CD4-positive, alpha-beta memory T cell (primary cell): Measurements from ENCODE around the gene DNTTIP2. TPM values are rescaled to one million over a fixed set of nuclear protein-coding genes. Genes with fewer than 3 reads are reported as not detected.

Experiments used
- CTCF ChIA-PET: fragments of 350-600 bp; sonication (Branson Sonifier 250); formaldehyde crosslinking; loops from one replicate; lab custom pipeline; 2021; ENCODE audit warnings: inconsistent platforms; ENCODE audit not compliant: partially characterized antibody; lab: Charles Lee
- POLR2A ChIA-PET: fragments of 350-600 bp; sonication (Branson Sonifier 250); formaldehyde crosslinking; loops from one replicate; lab custom pipeline; 2021; ENCODE audit not compliant: partially characterized antibody; lab: Charles Lee
- DNase-seq, 5 donors: peaks; one replicate each; pipeline versions ENCODE4 v3.0.0 to v3.0.0-alpha.2; 2020 to 2022; ENCODE audit warnings: mixed read lengths in 1 of 5
- H3K27ac ChIP-seq: one replicate; pipeline ENCODE4 v1.7.0; 2013; ENCODE audit warnings: low read depth, low read length
- H3K27me3 ChIP-seq: 2 replicates; pipeline ENCODE4 v1.7.0; 2013; ENCODE audit warnings: mild to moderate bottlenecking, low read length, moderate library complexity; ENCODE audit not compliant: insufficient read depth
- H3K36me3 ChIP-seq: 2 replicates; pipeline ENCODE4 v1.7.0; 2013; ENCODE audit warnings: mild to moderate bottlenecking, low read length, moderate library complexity; ENCODE audit not compliant: insufficient read depth
- H3K4me1 ChIP-seq: 2 replicates; pipeline ENCODE4 v1.7.0; 2013; ENCODE audit warnings: mild to moderate bottlenecking, low read length, moderate library complexity; ENCODE audit not compliant: insufficient read depth
- H3K4me3 ChIP-seq, 2 donors: one replicate each; pipeline ENCODE4 v1.7.0; 2013; ENCODE audit warnings: low read length in 2 of 2, mild to moderate bottlenecking in 1 of 2
- H3K9me3 ChIP-seq, 2 donors: one replicate each; pipeline ENCODE4 v1.7.0; 2013; ENCODE audit warnings: low read length in 2 of 2, control low read depth in 1 of 2; ENCODE audit not compliant: control insufficient read depth in 1 of 2
- H3K27ac Mint-ChIP-seq, 7 donors: one replicate each; pipeline ENCODE4 v1.8.0; 2020 to 2021; ENCODE audit warnings: mixed read lengths in 7 of 7, mild to moderate bottlenecking in 6 of 7, inconsistent platforms in 3 of 7, moderate library complexity in 3 of 7
- H3K27me3 Mint-ChIP-seq, 2 donors: one replicate each; pipeline ENCODE4 v1.8.0; 2020 to 2021; ENCODE audit warnings: mixed read lengths in 2 of 2
- H3K36me3 Mint-ChIP-seq, 2 donors: one replicate each; pipeline ENCODE4 v1.8.0; 2020 to 2021; ENCODE audit warnings: mixed read lengths in 2 of 2, inconsistent platforms in 1 of 2, mild to moderate bottlenecking in 1 of 2
- H3K4me1 Mint-ChIP-seq, 4 donors: one replicate each; pipeline ENCODE4 v1.8.0; 2020 to 2021; ENCODE audit warnings: mixed read lengths in 4 of 4, mild to moderate bottlenecking in 1 of 4
- H3K4me3 Mint-ChIP-seq, 8 donors: one replicate each; pipeline ENCODE4 v1.8.0; 2020 to 2021; ENCODE audit warnings: mixed read lengths in 8 of 8, mild to moderate bottlenecking in 7 of 8, moderate library complexity in 6 of 8, inconsistent platforms in 3 of 8
- H3K9me3 Mint-ChIP-seq, 8 donors: one replicate each; pipeline ENCODE4 v1.8.0; 2020 to 2021; ENCODE audit warnings: mixed read lengths in 8 of 8, mild to moderate bottlenecking in 5 of 8, inconsistent platforms in 3 of 8, moderate library complexity in 1 of 8
- intact Hi-C: fragments of 100-400 bp; cut with micrococcal nuclease; formaldehyde crosslinking; loops from one replicate; pipeline ENCODE4 v1.15.1; 2023
- microRNA-seq: library from miRNA; unstranded; fragments of <30 nt; microRNA quantifications from one replicate; pipeline ENCODE4 v1.2.0, GENCODE V29; 2021; ENCODE audit warnings: borderline replicate concordance, borderline number of aligned reads, borderline microRNAs expressed, mixed read lengths
- polyA plus RNA-seq, 2 donors: library from polyadenylated mRNA; unstranded; fragments of 300-500 nt; fragmentation: Illumina TruSeq; gene quantifications; one replicate each; pipeline ENCODE4 v1.2.3, GENCODE V29; 2021
- total RNA-seq, 2 experiments: library from RNA; stranded (reverse); gene quantifications; one replicate each; pipeline ENCODE4 v1.2.3, GENCODE V29; 2021

DNTTIP2 gene
- total and polyA plus RNA-seq, 4 experiments from 2014 or later = 52.5 to 86.5 (median 73.4) TPM

- H3K4me3 Mint-ChIP-seq = peak overlapping the region in 3 of 8 donors; percentile 12 to 49 (median 32)
- Histone ChIP-seq H3K36me3 (no peaks in the 10 kb centered on the region), H3K4me3 (no peak overlapping the region), H3K4me1 (peaks cover 20% of the 10 kb centered on the region), H3K27me3 (no peaks in the 10 kb centered on the region), H3K27ac (no peak overlapping the region), H3K9me3 (no peaks in the 10 kb centered on the region)
- H3K36me3 Mint-ChIP-seq = no peaks in the 10 kb centered on the region
- no peaks in the 10 kb centered on the region for H3K27me3 Mint-ChIP-seq
- CTCF ChIA-PET = interaction anchor here (2.7 to 11.4 kb wide), 3 partner anchors 26 to 514 kb away, joined by 14 to 135 read pairs (median 65); no protein-coding TSS in a partner anchor
- DNase-seq = no peak
- POLR2A ChIA-PET = no interaction called here
- no peaks in the 10 kb centered on the region for H3K9me3 Mint-ChIP-seq
- peaks cover 14 to 23% (median 18%) of the 10 kb centered on the region in 4 donors for H3K4me1 Mint-ChIP-seq
- intact Hi-C loops = loop anchor here (10.0 kb wide), 1 partner anchor 514 kb away; no protein-coding TSS in a partner anchor
- peak overlapping the region; percentile 11 to 87 (median 65) for H3K27ac Mint-ChIP-seq
These were observed 60.4 kb downstream of the DNTTIP2 start for GRCh38 chr1:93818570-93818959.

GRCh38 chr1:93817819-93818569, 61.0 kb downstream of the DNTTIP2 start:
- Mint-ChIP-seq H3K4me3 (peak overlapping the region in 4 of 8 donors; percentile 12 to 65 (median 40)), H3K27me3 (no peaks in the 10 kb centered on the region), H3K27ac (peak overlapping the region; percentile 25 to 87 (median 78)), H3K9me3 (no peaks in the 10 kb centered on the region), H3K4me1 (peaks cover 14 to 23% (median 18%) of the 10 kb centered on the region in 4 donors), H3K36me3 (no peaks in the 10 kb centered on the region)
- intact Hi-C loops = loop anchor here (10.0 kb wide), 1 partner anchor 513 kb away; no protein-coding TSS in a partner anchor
- Histone ChIP-seq H3K27ac (no peak overlapping the region), H3K9me3 (no peaks in the 10 kb centered on the region), H3K27me3 (no peaks in the 10 kb centered on the region), H3K36me3 (no peaks in the 10 kb centered on the region), H3K4me3 (no peak overlapping the region), H3K4me1 (peaks cover 20% of the 10 kb centered on the region)
- ChIA-PET CTCF (interaction anchor here (1.0 to 11.4 kb wide), 4 partner anchors 27 to 514 kb away, joined by 3 to 135 read pairs (median 40); no protein-coding TSS in a partner anchor), POLR2A (interaction anchor here (0.8 to 2.2 kb wide), 2 partner anchors 26 to 28 kb away, joined by 3 to 9 read pairs; no protein-coding TSS in a partner anchor)
- DNase-seq = peak; percentile 18 to 74 (median 30)

DNA sequence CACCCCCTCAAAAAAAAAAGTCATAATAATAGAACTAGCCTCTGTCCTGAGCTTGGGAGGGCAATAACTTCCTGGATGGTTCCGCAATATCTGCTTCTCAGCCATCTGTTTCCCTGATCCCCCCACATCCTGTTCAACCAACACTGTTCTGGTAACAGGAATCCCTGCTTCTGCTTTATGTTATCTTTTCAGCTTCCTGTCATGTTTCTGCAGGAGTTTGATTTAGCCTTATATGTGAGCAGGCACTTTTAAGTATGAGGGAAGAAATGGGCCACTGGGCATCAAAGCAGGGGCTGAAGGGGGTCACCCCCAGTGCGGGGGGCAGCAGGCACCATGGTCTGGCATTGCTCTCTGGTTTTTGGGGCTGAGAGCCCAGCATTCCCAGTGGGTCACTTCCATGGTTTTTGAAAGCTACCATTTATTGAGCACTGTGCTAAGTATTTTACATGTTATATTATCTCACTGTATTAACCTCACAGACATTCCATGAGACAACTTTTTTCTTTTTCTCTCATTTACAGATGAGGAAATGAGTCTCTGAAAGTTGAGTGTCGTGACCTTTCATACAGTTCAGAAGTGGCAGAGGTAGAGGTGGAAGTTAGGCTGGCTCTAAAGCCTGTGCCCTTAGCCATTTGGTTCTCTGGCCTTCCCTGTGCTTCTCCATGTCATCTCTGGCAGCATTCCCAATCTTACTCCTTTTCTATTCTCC, 61.9 kb downstream of the DNTTIP2 start:
- no peaks in the 10 kb centered on the region for H3K9me3 Mint-ChIP-seq
- Histone ChIP-seq H3K36me3 (no peaks in the 10 kb centered on the region), H3K4me3 (no peak overlapping the region), H3K4me1 (peaks cover 20% of the 10 kb centered on the region), H3K9me3 (no peaks in the 10 kb centered on the region), H3K27ac (no peak overlapping the region), H3K27me3 (no peaks in the 10 kb centered on the region)
- CTCF ChIA-PET = interaction anchor here (1.0 to 11.4 kb wide), 5 partner anchors 28 to 513 kb away, joined by 3 to 135 read pairs (median 14); no protein-coding TSS in a partner anchor
- H3K27me3 Mint-ChIP-seq = no peaks in the 10 kb centered on the region
- POLR2A ChIA-PET = interaction anchor here (0.8 to 2.2 kb wide), 2 partner anchors 27 to 29 kb away, joined by 3 to 9 read pairs; no protein-coding TSS in a partner anchor
- H3K4me1 Mint-ChIP-seq = peaks cover 14 to 23% (median 18%) of the 10 kb centered on the region in 4 donors
- H3K4me3 Mint-ChIP-seq = peak overlapping the region in 1 of 8 donors; percentile 65
- H3K27ac Mint-ChIP-seq = peak overlapping the region in 4 of 7 donors; percentile 25 to 87 (median 62)
- H3K36me3 Mint-ChIP-seq = no peaks in the 10 kb centered on the region
- no peak for DNase-seq
- intact Hi-C loops = loop anchor here (10.0 kb wide), 1 partner anchor 512 kb away; no protein-coding TSS in a partner anchor

Small RNA genes lying within 50 kb of the gene (microRNA-seq; reads per million reads assigned to microRNA genes)
- 9.3 reads per million, percentile 38 among the genes with 10 or more reads in this experiment for gene MIR760

Other genes with a start within 250 kb of the DNTTIP2 start
- 1 to 10 TPM; 1.0 to 1.2 TPM for gene BCAR3, start 197.4 kb downstream of the DNTTIP2 start, total RNA-seq
- gene BCAR3, start 197.4 kb downstream of the DNTTIP2 start, polyA plus RNA-seq = under 1 TPM; 0.39 to 0.49 TPM
- gene GCLM, start 30.2 kb upstream of the DNTTIP2 start, total RNA-seq = 10 to 100 TPM; 22.0 to 26.8 TPM
- gene GCLM, start 30.2 kb upstream of the DNTTIP2 start, polyA plus RNA-seq = 10 to 100 TPM; 11.4 to 32.8 TPM
- not detected for gene ABCA4, start 241.9 kb upstream of the DNTTIP2 start, total RNA-seq
- gene ABCA4, start 241.9 kb upstream of the DNTTIP2 start, polyA plus RNA-seq = not detected